Keratinocyte (primary cell): ENCODE measurements around the gene TRA2A. TPM values are rescaled to one million over a fixed set of nuclear protein-coding genes. Genes with fewer than 3 reads are reported as not detected.

Source experiments
- DNase-seq: peaks from one replicate; pipeline ENCODE4 v3.0.0-alpha.2; 2011; ENCODE audit warnings: low read depth, missing footprints, low spot score
- FAIRE-seq: peaks from 2 replicates; lab custom pipeline; 2011; peaks lifted over from hg19 to GRCh38; lab: Jason Lieb, UNC
- H2AFZ ChIP-seq: 2 replicates; pipeline ENCODE4 v1.6.0; 2012; ENCODE audit warnings: low read length, control low read depth, inconsistent platforms; ENCODE audit not compliant: control insufficient read depth
- H3K27ac ChIP-seq: 2 replicates; pipeline ENCODE4 v1.5.1; 2011; ENCODE audit warnings: low read length; ENCODE audit not compliant: control insufficient read depth, insufficient read depth
- H3K27me3 ChIP-seq: 3 replicates; pipeline ENCODE4 v1.6.0; 2011; ENCODE audit warnings: low read length; ENCODE audit not compliant: control insufficient read depth, insufficient read depth; ENCODE audit errors: extremely low read depth
- H3K36me3 ChIP-seq, 2 experiments: 2 replicates in 1 of 2; 3 replicates in 1 of 2; pipeline ENCODE4 v1.5.1; 2011; ENCODE audit warnings: low read length in 2 of 2, mild to moderate bottlenecking in 1 of 2; ENCODE audit not compliant: control insufficient read depth in 2 of 2, insufficient read depth in 2 of 2; ENCODE audit errors: extremely low read depth in 1 of 2
- H3K4me1 ChIP-seq: 3 replicates; pipeline ENCODE4 v1.5.1; 2011; ENCODE audit warnings: low read length; ENCODE audit not compliant: control insufficient read depth, insufficient read depth; ENCODE audit errors: extremely low read depth
- H3K4me2 ChIP-seq: 3 replicates; pipeline ENCODE4 v1.6.0; 2011; ENCODE audit warnings: low read depth, low read length; ENCODE audit not compliant: control insufficient read depth, insufficient read depth; ENCODE audit errors: extremely low read depth
- H3K4me3 ChIP-seq, 3 experiments: fragments of 200-600 bp in 1 of 3; sonication (generic) in 1 of 3; 2 replicates in 2 of 3; 3 replicates in 1 of 3; pipeline ENCODE4 v1.5.1; 2011 to 2016; ENCODE audit warnings: low read length in 3 of 3, mild to moderate bottlenecking in 3 of 3, control low read depth in 2 of 3, inconsistent platforms in 1 of 3, low read depth in 1 of 3, mixed read lengths in 1 of 3, mixed run types in 1 of 3, moderate library complexity in 1 of 3; ENCODE audit not compliant: control insufficient read depth in 2 of 3, insufficient read depth in 2 of 3; ENCODE audit errors: extremely low read depth in 1 of 3
- H3K79me2 ChIP-seq: 2 replicates; pipeline ENCODE4 v1.6.0; 2012; ENCODE audit warnings: low read length; ENCODE audit not compliant: control insufficient read depth, insufficient read depth
- H3K9ac ChIP-seq: 3 replicates; pipeline ENCODE4 v1.6.0; 2011; ENCODE audit warnings: low read length; ENCODE audit not compliant: control insufficient read depth, insufficient read depth; ENCODE audit errors: extremely low read depth
- H3K9me1 ChIP-seq: 3 replicates; pipeline ENCODE4 v1.6.0; 2011; ENCODE audit warnings: low read length; ENCODE audit not compliant: control insufficient read depth, insufficient read depth; ENCODE audit errors: extremely low read depth
- H3K9me3 ChIP-seq: 2 replicates; pipeline ENCODE4 v1.5.1; 2012; ENCODE audit warnings: low read depth, low read length; ENCODE audit not compliant: control insufficient read depth
- H4K20me1 ChIP-seq: 3 replicates; pipeline ENCODE4 v1.6.0; 2011; ENCODE audit warnings: low read length; ENCODE audit not compliant: control insufficient read depth, insufficient read depth; ENCODE audit errors: extremely low read depth
- CTCF ChIP-seq, 3 experiments: IDR thresholded peaks in 1 of 3; conservative IDR thresholded peaks in 1 of 3; optimal IDR thresholded peaks in 1 of 3; 2 replicates in 2 of 3; 3 replicates in 1 of 3; pipeline versions ENCODE3 to v1.5.1; 2011; ENCODE audit warnings: low read length in 3 of 3, mild to moderate bottlenecking in 3 of 3, moderate library complexity in 2 of 3, control low read depth in 1 of 3, inconsistent platforms in 1 of 3; ENCODE audit not compliant: insufficient read depth in 2 of 3; ENCODE audit errors: extremely low read depth in 1 of 3
- EZH2 ChIP-seq: IDR thresholded peaks from one replicate; pipeline ENCODE4 v1.6.1; 2012; ENCODE audit warnings: inconsistent platforms, mild to moderate bottlenecking, low read length, moderate library complexity
- dilution Hi-C: fragments of 300-500 bp; cut with MboI; formaldehyde crosslinking; loops from one replicate; pipeline ENCODE4 v1.7.0; 2020; ENCODE audit warnings: low sequenced_read_pairs; ENCODE audit not compliant: extremely low pct_ligation_motif_present
- polyA plus RNA-seq, 5 experiments: library from polyadenylated mRNA; depleted of rRNA in 3 of 5; stranded (reverse) in 3 of 5; stranded (forward) in 1 of 5; unstranded in 1 of 5; fragments of >200 nt; gene quantifications; 1 replicate in 1 of 5; 2 replicates in 3 of 5; 3 replicates in 1 of 5; pipeline versions ENCODE4 v1.2.1 to v1.2.3, GENCODE V29; 2011 to 2012; ENCODE audit warnings: missing spikeins in 2 of 5, low read depth in 1 of 5, low replicate concordance in 1 of 5

The TRA2A gene
- polyA plus RNA-seq, 1 donor (not counting 4 experiments of a cell fraction or from before 2014, with no cell fraction given) = 92.6 TPM

- Histone ChIP-seq H3K79me2 (peaks cover 4% of the 10 kb centered on the region), H2AFZ (peak overlapping the region; percentile 93), H3K4me1 (peaks cover 13% of the 10 kb centered on the region), H3K27ac (no peak overlapping the region), H3K9me3 (no peaks in the 10 kb centered on the region), H3K9ac (peak overlapping the region; percentile 74), H3K27me3 (peaks cover 57% of the 10 kb centered on the region), H3K4me2 (peak overlapping the region; percentile 91), H3K4me3 (peak overlapping the region; percentile 44 to 74 (median 71)), H3K36me3 (no peaks in the 10 kb centered on the region), H4K20me1 (no peaks in the 10 kb centered on the region), H3K9me1 (no peaks in the 10 kb centered on the region)
- no peak for TF ChIP-seq CTCF (optimal IDR thresholded peaks at IDR 0.05 in 1 of 3, IDR thresholded peaks at IDR 0.05 in 1 of 3, conservative IDR thresholded peaks at IDR 0.05 in 1 of 3; ENCODE audit: extremely low read depth in 1 of 3, insufficient read depth in 2 of 3, low read length in 3 of 3)
- dilution Hi-C loops = no loop called here
- DNase-seq = peak; percentile 30
- FAIRE-seq = peak; percentile 39
These were observed 57.5 kb downstream of the TRA2A start for GRCh38 chr7:23474094-23474828.

GRCh38 chr7:23473844-23474093, 58.0 kb downstream of the TRA2A start:
- FAIRE-seq (no peak), DNase-seq (no peak)
- dilution Hi-C loops = no loop called here
- peak overlapping the region; percentile 44 to 74 (median 71) for H3K4me3 ChIP-seq
- H3K27ac ChIP-seq = no peak overlapping the region
- peaks cover 13% of the 10 kb centered on the region for H3K4me1 ChIP-seq
- TF ChIP-seq CTCF (optimal IDR thresholded peaks at IDR 0.05 in 1 of 3, IDR thresholded peaks at IDR 0.05 in 1 of 3, conservative IDR thresholded peaks at IDR 0.05 in 1 of 3; ENCODE audit: extremely low read depth in 1 of 3, insufficient read depth in 2 of 3, low read length in 3 of 3) (no peak), EZH2 (no peak)
- H3K9me1 ChIP-seq = no peaks in the 10 kb centered on the region
- peaks cover 9% of the 10 kb centered on the region for H3K79me2 ChIP-seq
- peak overlapping the region; percentile 91 for H3K4me2 ChIP-seq
- H4K20me1 ChIP-seq = no peaks in the 10 kb centered on the region
- peak overlapping the region; percentile 74 for H3K9ac ChIP-seq
- peaks cover 62% of the 10 kb centered on the region for H3K27me3 ChIP-seq
- H3K36me3 ChIP-seq = no peaks in the 10 kb centered on the region
- peak overlapping the region; percentile 93 for H2AFZ ChIP-seq
- no peaks in the 10 kb centered on the region for H3K9me3 ChIP-seq
